H9 (cell line): Measurements from ENCODE around the gene CSNK1G1. TPM values are rescaled to one million over a fixed set of nuclear protein-coding genes. Genes with fewer than 3 reads are reported as not detected.

ENCODE experiments used
- DNase-seq: peaks from one replicate; pipeline ENCODE4 v3.0.0-alpha.2; 2017
- H2AFZ ChIP-seq: one replicate; pipeline ENCODE4 v1.6.1; 2013; ENCODE audit warnings: mild to moderate bottlenecking, low read length, control low read depth, moderate library complexity
- H2AK5ac ChIP-seq: 2 replicates; pipeline ENCODE4 v1.6.1; 2013; ENCODE audit warnings: low read length, control low read depth, mixed read lengths; ENCODE audit not compliant: insufficient read length
- H2BK120ac ChIP-seq: one replicate; pipeline ENCODE4 v1.6.1; 2013; ENCODE audit warnings: low read depth, mild to moderate bottlenecking, low read length, control low read depth, inconsistent platforms; ENCODE audit not compliant: poor library complexity, severe bottlenecking
- H2BK12ac ChIP-seq: 2 replicates; pipeline ENCODE4 v1.6.1; 2013; ENCODE audit warnings: low read length, control low read depth, mixed read lengths, low read depth; ENCODE audit not compliant: insufficient read length
- H2BK15ac ChIP-seq: 2 replicates; pipeline ENCODE4 v1.6.1; 2013; ENCODE audit warnings: low read depth, low read length, control low read depth
- H2BK20ac ChIP-seq: one replicate; pipeline ENCODE4 v1.6.1; 2013; ENCODE audit warnings: low read depth, mild to moderate bottlenecking, low read length, control low read depth, inconsistent platforms; ENCODE audit not compliant: poor library complexity, severe bottlenecking
- H2BK5ac ChIP-seq: 2 replicates; pipeline ENCODE4 v1.6.1; 2013; ENCODE audit warnings: low read length, control low read depth, mixed read lengths; ENCODE audit not compliant: insufficient read length
- H3K14ac ChIP-seq: 2 replicates; pipeline ENCODE4 v1.6.1; 2013; ENCODE audit warnings: low read length, control low read depth; ENCODE audit not compliant: insufficient read depth
- H3K18ac ChIP-seq: 2 replicates; pipeline ENCODE4 v1.6.1; 2013; ENCODE audit warnings: low read depth, mild to moderate bottlenecking, mixed read lengths, low read length, control low read depth; ENCODE audit not compliant: insufficient read length
- H3K23ac ChIP-seq: 2 replicates; pipeline ENCODE4 v1.6.1; 2013; ENCODE audit warnings: low read length, control low read depth, mixed read lengths, low read depth; ENCODE audit not compliant: insufficient read length
- H3K23me2 ChIP-seq: 2 replicates; pipeline ENCODE4 v1.6.1; 2013; ENCODE audit warnings: low read depth, mild to moderate bottlenecking, mixed read lengths, low read length, control low read depth; ENCODE audit not compliant: insufficient read length, poor library complexity, severe bottlenecking
- H3K27ac ChIP-seq: 2 replicates; pipeline ENCODE4 v1.5.1; 2013; ENCODE audit warnings: low read length, control low read depth, mixed read lengths, low read depth; ENCODE audit not compliant: insufficient read length
- H3K27me3 ChIP-seq: 2 replicates; pipeline ENCODE4 v1.6.1; 2013; ENCODE audit warnings: low read length, control low read depth, inconsistent platforms; ENCODE audit not compliant: insufficient read depth
- H3K4ac ChIP-seq: 2 replicates; pipeline ENCODE4 v1.6.1; 2013; ENCODE audit warnings: low read depth, mild to moderate bottlenecking, control low read depth, inconsistent platforms, low read length, moderate library complexity
- H3K4me1 ChIP-seq: 2 replicates; pipeline ENCODE4 v1.6.1; 2013; ENCODE audit warnings: low read length, control low read depth, inconsistent platforms; ENCODE audit not compliant: insufficient read depth
- H3K4me2 ChIP-seq: 2 replicates; pipeline ENCODE4 v1.6.1; 2013; ENCODE audit warnings: low read length, control low read depth, mixed read lengths; ENCODE audit not compliant: insufficient read length, insufficient read depth
- H3K56ac ChIP-seq: 2 replicates; pipeline ENCODE4 v1.6.1; 2013; ENCODE audit warnings: low read depth, mild to moderate bottlenecking, mixed read lengths, low read length, control low read depth; ENCODE audit not compliant: insufficient read length
- H3K79me1 ChIP-seq: 2 replicates; pipeline ENCODE4 v1.6.1; 2013; ENCODE audit warnings: low read depth, mild to moderate bottlenecking, moderate library complexity, low read length, control low read depth, inconsistent platforms; ENCODE audit not compliant: insufficient read depth, poor library complexity, severe bottlenecking
- H3K79me2 ChIP-seq: 2 replicates; pipeline ENCODE4 v1.6.1; 2013; ENCODE audit warnings: low read length, control low read depth, inconsistent platforms; ENCODE audit not compliant: insufficient read depth
- H3K9ac ChIP-seq: 2 replicates; pipeline ENCODE4 v1.6.1; 2013; ENCODE audit warnings: low read length, control low read depth, mixed read lengths; ENCODE audit not compliant: insufficient read length; ENCODE audit errors: extremely low read depth
- H3K9me3 ChIP-seq: one replicate; pipeline ENCODE4 v1.6.1; 2013; ENCODE audit warnings: low read depth, low read length, inconsistent platforms; ENCODE audit not compliant: control insufficient read depth
- H3T11ph ChIP-seq: one replicate; pipeline ENCODE4 v1.6.1; 2013; ENCODE audit warnings: mild to moderate bottlenecking, low read length, control low read depth, inconsistent platforms
- H4K20me1 ChIP-seq: one replicate; pipeline ENCODE4 v1.6.1; 2013; ENCODE audit not compliant: control insufficient read depth, insufficient read length, insufficient read depth
- H4K5ac ChIP-seq: 2 replicates; pipeline ENCODE4 v1.6.1; 2013; ENCODE audit warnings: low read depth, mild to moderate bottlenecking, mixed read lengths, low read length, control low read depth; ENCODE audit not compliant: insufficient read length
- H4K8ac ChIP-seq: replicated peaks from 2 replicates; pipeline ENCODE4 v1.6.1; 2013; ENCODE audit warnings: low read length, control low read depth, mixed read lengths, low read depth; ENCODE audit not compliant: insufficient read length
- H4K91ac ChIP-seq: 2 replicates; pipeline ENCODE4 v1.6.1; 2013; ENCODE audit warnings: low read depth, mild to moderate bottlenecking, moderate library complexity, mixed read lengths, low read length, control low read depth; ENCODE audit not compliant: insufficient read length
- H3K27ac Mint-ChIP-seq, 3 experiments: 2 replicates in 2 of 3; 3 replicates in 1 of 3; pipeline ENCODE4 v1.8.0; 2020 to 2021; ENCODE audit warnings: mixed read lengths in 3 of 3, mild to moderate bottlenecking in 1 of 3, moderate library complexity in 1 of 3
- H3K27me3 Mint-ChIP-seq: 2 replicates; pipeline ENCODE4 v1.8.0; 2021; ENCODE audit warnings: low read depth, mild to moderate bottlenecking, moderate library complexity, mixed read lengths
- H3K36me3 Mint-ChIP-seq, 3 experiments: 2 replicates in 2 of 3; 3 replicates in 1 of 3; pipeline ENCODE4 v1.8.0; 2020 to 2021; ENCODE audit warnings: low read depth in 3 of 3, mixed read lengths in 3 of 3; ENCODE audit not compliant: insufficient read depth in 1 of 3
- H3K4me1 Mint-ChIP-seq, 2 experiments: 2 replicates each; pipeline ENCODE4 v1.8.0; 2020; ENCODE audit warnings: mixed read lengths in 2 of 2
- H3K4me3 Mint-ChIP-seq, 2 experiments: 2 replicates in 1 of 2; 3 replicates in 1 of 2; pipeline ENCODE4 v1.8.0; 2020 to 2021; ENCODE audit warnings: mild to moderate bottlenecking in 2 of 2, mixed read lengths in 2 of 2, moderate library complexity in 1 of 2
- H3K9me3 Mint-ChIP-seq, 2 experiments: 2 replicates in 1 of 2; 3 replicates in 1 of 2; pipeline ENCODE4 v1.8.0; 2020; ENCODE audit warnings: mild to moderate bottlenecking in 2 of 2, mixed read lengths in 2 of 2, moderate library complexity in 1 of 2
- CTCF ChIP-seq: fragments of 200-600 bp; sonication (generic); conservative IDR thresholded peaks from 3 replicates; pipeline ENCODE4 v1.8.0; 2021; ENCODE audit warnings: antibody characterized with exemption, mild to moderate bottlenecking
- WGBS: extraction: QIAGEN DNeasy Blood & Tissue Kit; methylation state at CpG from one replicate; pipeline ENCODE4 v1.1.7; 2013; ENCODE audit warnings: missing lambda C conversion rate, low lambda C conversion rate, mixed read lengths; ENCODE audit not compliant: insufficient read length; ENCODE audit errors: extremely low coverage; 5-methylcytosine and 5-hydroxymethylcytosine counted together
- total RNA-seq: library from RNA; stranded (reverse); gene quantifications from 2 replicates; pipeline ENCODE4 v1.2.1, GENCODE V29; 2021

Gene CSNK1G1
- total RNA-seq, 1 experiment from 2014 or later: 17.1 TPM

GRCh38 chr15:64235552-64235951, 120.4 kb downstream of the CSNK1G1 start:
- H3K9me3 ChIP-seq: no peaks in the 10 kb centered on the region
- TF ChIP-seq CTCF: no peak
- Mint-ChIP-seq H3K36me3 (no peaks in the 10 kb centered on the region), H3K9me3 (no peaks in the 10 kb centered on the region), H3K27me3 (no peaks in the 10 kb centered on the region), H3K4me3 (no peak overlapping the region), H3K4me1 (peaks cover 7 to 8% of the 10 kb centered on the region in 2 experiments), H3K27ac (no peak overlapping the region)
- no peak overlapping the region for H3T11ph ChIP-seq
- H3K4ac ChIP-seq: no peak overlapping the region
- no peaks in the 10 kb centered on the region for H3K4me1 ChIP-seq
- H3K27ac ChIP-seq: no peak overlapping the region
- H2AK5ac ChIP-seq: no peak overlapping the region
- no CpG with 5 or more reads among the region's 4 CpGs for WGBS
- H2BK15ac ChIP-seq: no peak overlapping the region
- no peak overlapping the region for H3K14ac ChIP-seq
- H2BK5ac ChIP-seq: no peak overlapping the region
- no peaks in the 10 kb centered on the region for H3K23me2 ChIP-seq
- H3K4me2 ChIP-seq: no peak overlapping the region
- H3K9ac ChIP-seq: no peak overlapping the region
- H2AFZ ChIP-seq: no peak overlapping the region
- DNase-seq: no peak
- H4K20me1 ChIP-seq: no peaks in the 10 kb centered on the region
- no peak overlapping the region for H4K5ac ChIP-seq
- H3K79me1 ChIP-seq: no peaks in the 10 kb centered on the region
- H3K56ac ChIP-seq: no peak overlapping the region
- H2BK120ac ChIP-seq: no peak overlapping the region
- H4K8ac ChIP-seq: no peak overlapping the region
- H4K91ac ChIP-seq: no peak overlapping the region
- H3K23ac ChIP-seq: no peak overlapping the region
- no peak overlapping the region for H2BK12ac ChIP-seq
- H3K27me3 ChIP-seq: no peaks in the 10 kb centered on the region
- no peak overlapping the region for H2BK20ac ChIP-seq
- H3K79me2 ChIP-seq: no peaks in the 10 kb centered on the region
- H3K18ac ChIP-seq: no peak overlapping the region
